ENCODE results near the gene PTPRG. TPM values are rescaled to one million over a fixed set of nuclear protein-coding genes. Genes with fewer than 3 reads are reported as not detected.

PTPRG gene
- total RNA-seq, 1 experiment from 2014 or later = 69.3 TPM

- Histone ChIP-seq H2BK12ac (ENCODE audit: insufficient read length, low read depth, low read length) (no peak overlapping the region), H4K91ac (ENCODE audit: insufficient read length, low read depth, low read length) (no peak overlapping the region), H2BK120ac (ENCODE audit: low read depth, low read length, poor library complexity, severe bottlenecking) (no peak overlapping the region), H4K20me1 (ENCODE audit: control insufficient read depth, insufficient read depth, insufficient read length) (no peaks in the 10 kb centered on the region), H2BK5ac (ENCODE audit: insufficient read length, low read length) (no peak overlapping the region), H3K23ac (ENCODE audit: insufficient read length, low read depth, low read length) (no peak overlapping the region), H3K4me1 (ENCODE audit: insufficient read depth, low read length) (no peaks in the 10 kb centered on the region), H2AK5ac (ENCODE audit: insufficient read length, low read length) (no peak overlapping the region), H3K79me2 (ENCODE audit: insufficient read depth, low read length) (no peaks in the 10 kb centered on the region), H3K27ac (ENCODE audit: insufficient read length, low read depth, low read length) (no peak overlapping the region), H3K79me1 (ENCODE audit: insufficient read depth, low read depth, low read length, poor library complexity, severe bottlenecking) (no peaks in the 10 kb centered on the region), H3K9me3 (ENCODE audit: control insufficient read depth, low read depth, low read length) (no peaks in the 10 kb centered on the region), H2BK15ac (ENCODE audit: low read depth, low read length) (no peak overlapping the region), H3K9ac (ENCODE audit: extremely low read depth, insufficient read length, low read length) (no peak overlapping the region), H2BK20ac (ENCODE audit: low read depth, low read length, poor library complexity, severe bottlenecking) (no peak overlapping the region), H3K4ac (ENCODE audit: low read depth, low read length) (no peak overlapping the region), H3K14ac (ENCODE audit: insufficient read depth, low read length) (no peak overlapping the region), H3T11ph (ENCODE audit: low read length) (no peak overlapping the region), H4K5ac (ENCODE audit: insufficient read length, low read depth, low read length) (no peak overlapping the region), H4K8ac (replicated peaks; ENCODE audit: insufficient read length, low read depth, low read length) (no peak overlapping the region), H3K27me3 (ENCODE audit: insufficient read depth, low read length) (no peaks in the 10 kb centered on the region), H3K23me2 (ENCODE audit: insufficient read length, low read depth, low read length, poor library complexity, severe bottlenecking) (no peaks in the 10 kb centered on the region), H3K56ac (ENCODE audit: insufficient read length, low read depth, low read length) (no peak overlapping the region), H2AFZ (ENCODE audit: low read length) (no peak overlapping the region), H3K4me2 (ENCODE audit: insufficient read depth, insufficient read length, low read length) (no peak overlapping the region), H3K18ac (ENCODE audit: insufficient read length, low read depth, low read length) (no peak overlapping the region)
- Mint-ChIP-seq H3K36me3 (ENCODE audit: insufficient read depth in 1 of 3, low read depth in 3 of 3) (peaks cover 0 to 5% (median 0%) of the 10 kb centered on the region in 3 experiments; a peak in 1 of 7 replicates), H3K27me3 (ENCODE audit: low read depth) (no peaks in the 10 kb centered on the region; the same call in 1 of the 2 replicates), H3K4me3 (no peak overlapping the region), H3K4me1 (peaks cover 8 to 9% of the 10 kb centered on the region in 2 experiments), H3K9me3 (no peaks in the 10 kb centered on the region), H3K27ac (no peak overlapping the region)
- no CpG with 5 or more reads among the region's 1 CpG for WGBS (ENCODE audit: extremely low coverage, insufficient read length, low lambda C conversion rate)
- no peak for TF ChIP-seq CTCF (conservative IDR thresholded peaks at IDR 0.05)
- no peak for DNase-seq
Observed at GRCh38 chr3:62151591-62151990, 590.2 kb downstream of the PTPRG start.
